Stimulated activated CD4-positive, alpha-beta T cell treated with anti-CD3 and anti-CD28 coated beads, Interleukin-2, amount 100 ng/mL, for 48 hours (primary cell): ENCODE results near the gene SLCO1A2.
"Not testable (repeated sequence)": the region's sequence is repeated elsewhere in the genome, so short reads cannot be mapped to it uniquely, and the experiment has no call there.

Experiments used
- DNase-seq, 2 donors: peaks; one replicate each; pipeline ENCODE4 v3.0.0-alpha.2; 2020

The SLCO1A2 gene, protein sequence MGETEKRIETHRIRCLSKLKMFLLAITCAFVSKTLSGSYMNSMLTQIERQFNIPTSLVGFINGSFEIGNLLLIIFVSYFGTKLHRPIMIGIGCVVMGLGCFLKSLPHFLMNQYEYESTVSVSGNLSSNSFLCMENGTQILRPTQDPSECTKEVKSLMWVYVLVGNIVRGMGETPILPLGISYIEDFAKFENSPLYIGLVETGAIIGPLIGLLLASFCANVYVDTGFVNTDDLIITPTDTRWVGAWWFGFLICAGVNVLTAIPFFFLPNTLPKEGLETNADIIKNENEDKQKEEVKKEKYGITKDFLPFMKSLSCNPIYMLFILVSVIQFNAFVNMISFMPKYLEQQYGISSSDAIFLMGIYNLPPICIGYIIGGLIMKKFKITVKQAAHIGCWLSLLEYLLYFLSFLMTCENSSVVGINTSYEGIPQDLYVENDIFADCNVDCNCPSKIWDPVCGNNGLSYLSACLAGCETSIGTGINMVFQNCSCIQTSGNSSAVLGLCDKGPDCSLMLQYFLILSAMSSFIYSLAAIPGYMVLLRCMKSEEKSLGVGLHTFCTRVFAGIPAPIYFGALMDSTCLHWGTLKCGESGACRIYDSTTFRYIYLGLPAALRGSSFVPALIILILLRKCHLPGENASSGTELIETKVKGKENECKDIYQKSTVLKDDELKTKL

DNA sequence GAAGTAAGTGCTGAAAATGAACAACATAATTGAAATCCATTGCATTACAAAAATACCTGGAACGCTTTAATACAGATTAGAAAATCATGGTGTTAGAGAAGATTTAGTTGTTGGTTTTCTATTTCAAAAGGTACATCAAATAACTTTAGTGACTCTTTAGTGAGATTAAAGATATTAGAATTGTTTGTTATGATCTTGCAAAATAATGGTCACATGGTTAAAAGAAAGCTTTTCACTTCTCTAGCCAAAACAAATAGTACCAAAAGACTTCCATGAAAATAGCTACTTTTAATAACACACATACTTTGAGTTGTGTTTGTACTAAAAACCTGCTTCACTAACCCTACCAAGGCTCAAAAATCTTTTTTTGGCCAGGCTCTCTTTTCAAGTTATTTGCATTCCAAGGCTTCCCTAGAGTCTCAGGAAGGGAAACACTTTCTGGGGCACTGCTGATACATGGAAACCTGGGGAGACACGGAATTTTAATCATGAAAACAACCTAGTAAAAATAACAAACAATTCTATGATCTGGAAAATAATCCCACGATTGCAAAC lies at the start of gene SLCO1A2:
TSS of gene SLCO1A2 (minus strand) at position 147 of the 555 bp plus-strand sequence. CDS start 270 bp downstream, outside the sequence.
- no peak for DNase-seq

DNA sequence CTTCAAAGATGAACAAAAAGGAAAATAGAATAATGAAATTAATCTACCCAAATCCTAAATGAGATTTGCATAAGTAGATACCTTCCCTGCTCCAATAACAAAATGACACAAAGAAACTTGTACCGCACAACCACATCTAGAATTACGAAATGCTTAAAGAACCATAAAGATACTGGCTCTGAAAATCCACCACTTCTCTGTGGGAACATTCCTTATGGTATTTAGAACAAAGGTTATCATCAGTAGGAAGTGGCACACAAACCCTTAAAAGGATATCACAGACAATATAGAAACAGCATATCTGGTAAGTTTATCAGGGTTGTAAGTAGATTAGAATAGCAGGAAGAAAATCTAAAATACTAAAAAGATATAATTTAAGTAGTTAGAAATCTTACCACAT lies 49.5 kb upstream of the SLCO1A2 start:
- DNase-seq, result no peak

DNA sequence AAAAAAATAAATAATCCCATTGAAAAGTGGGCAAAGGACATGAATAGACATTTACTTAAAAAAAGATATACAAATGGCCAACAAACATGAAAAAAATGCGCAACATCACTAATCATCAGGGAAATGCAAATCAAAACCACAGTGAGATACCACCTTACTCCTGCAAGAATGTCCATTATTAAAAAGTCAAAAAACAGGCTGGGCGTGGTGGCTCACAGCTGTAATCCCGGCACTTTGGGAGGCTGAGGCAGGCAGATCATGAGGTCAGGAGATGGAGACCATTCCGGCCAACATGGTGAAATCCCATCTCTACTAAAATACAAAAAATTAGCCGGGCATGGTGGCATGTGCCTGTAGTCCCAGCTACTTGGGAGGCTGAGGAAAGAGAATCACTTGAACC lies 46.6 kb upstream of the SLCO1A2 start:
- not testable (repeated sequence) for DNase-seq

DNA sequence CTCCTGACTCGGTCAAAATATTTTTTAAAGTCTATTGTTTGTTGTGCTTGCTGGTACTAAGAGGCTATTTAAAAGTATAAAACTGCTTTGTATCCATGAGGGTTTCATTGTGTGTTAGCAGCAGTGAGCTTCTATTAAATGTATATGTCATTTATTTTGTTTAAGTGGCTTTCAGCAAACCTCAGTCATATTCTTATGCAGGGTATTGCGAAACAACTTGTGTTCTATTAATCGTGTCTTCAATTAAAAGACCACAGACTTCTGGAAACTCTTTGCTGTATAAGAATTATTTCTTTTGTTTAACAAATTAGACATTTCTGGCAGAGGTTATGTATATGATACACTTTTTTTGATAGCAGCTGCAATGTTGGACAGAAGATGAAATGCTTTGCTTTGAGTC lies 44.5 kb upstream of the SLCO1A2 start:
- DNase-seq, result no peak

DNA sequence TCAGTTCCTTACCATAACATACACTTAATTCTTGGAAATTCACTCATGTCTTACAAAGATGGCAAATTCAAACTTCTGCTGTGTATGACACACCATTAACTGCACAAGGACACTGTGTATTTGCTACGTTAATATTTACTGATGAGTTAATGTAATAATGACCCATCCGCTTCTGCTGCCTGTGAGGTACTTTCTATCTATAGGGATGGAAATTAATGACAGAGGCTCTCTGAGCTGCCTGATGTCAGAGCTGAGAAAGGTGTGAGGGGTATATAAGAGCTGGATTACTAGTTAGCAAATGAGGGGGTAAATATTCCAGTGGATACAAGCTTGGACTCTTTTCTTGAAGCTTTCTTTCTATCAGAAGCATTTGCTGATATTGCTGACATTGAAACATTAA lies 37.9 kb upstream of the SLCO1A2 start, which contains the start of gene IAPP:
TSS of gene IAPP (plus strand) at position 301 of the 400 bp plus-strand sequence. CDS start 450 bp downstream, outside the sequence.
- DNase-seq, result no peak

DNA sequence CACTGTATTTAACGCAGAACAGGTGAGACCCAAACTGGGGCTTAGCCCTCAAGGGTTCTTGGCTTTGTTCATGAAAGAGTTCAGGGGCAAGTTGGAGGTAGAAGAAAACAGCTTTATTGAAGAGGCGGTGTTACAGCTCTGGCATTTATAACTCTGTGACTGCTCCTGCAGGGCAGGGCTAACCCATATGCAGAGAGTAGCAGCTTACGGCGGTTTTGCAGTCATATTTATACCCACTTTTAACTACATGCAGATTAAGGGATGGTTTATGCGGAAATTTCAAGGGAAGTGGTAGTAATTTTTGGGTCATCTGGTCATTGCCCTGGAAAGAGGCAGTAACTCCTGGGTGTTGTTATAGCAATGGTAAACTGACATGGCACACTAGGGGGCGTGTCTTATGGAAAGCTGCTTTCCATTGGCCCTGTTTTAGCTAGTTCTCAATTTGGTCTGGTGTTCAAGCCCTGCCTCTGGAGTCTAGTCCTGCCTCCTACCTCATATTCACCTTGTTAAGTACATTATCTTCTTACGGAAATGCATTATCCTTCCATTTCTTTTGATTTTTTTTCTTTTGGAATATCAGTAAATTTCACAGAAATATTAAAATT lies 36.2 kb upstream of the SLCO1A2 start:
- DNase-seq, result no peak

DNA sequence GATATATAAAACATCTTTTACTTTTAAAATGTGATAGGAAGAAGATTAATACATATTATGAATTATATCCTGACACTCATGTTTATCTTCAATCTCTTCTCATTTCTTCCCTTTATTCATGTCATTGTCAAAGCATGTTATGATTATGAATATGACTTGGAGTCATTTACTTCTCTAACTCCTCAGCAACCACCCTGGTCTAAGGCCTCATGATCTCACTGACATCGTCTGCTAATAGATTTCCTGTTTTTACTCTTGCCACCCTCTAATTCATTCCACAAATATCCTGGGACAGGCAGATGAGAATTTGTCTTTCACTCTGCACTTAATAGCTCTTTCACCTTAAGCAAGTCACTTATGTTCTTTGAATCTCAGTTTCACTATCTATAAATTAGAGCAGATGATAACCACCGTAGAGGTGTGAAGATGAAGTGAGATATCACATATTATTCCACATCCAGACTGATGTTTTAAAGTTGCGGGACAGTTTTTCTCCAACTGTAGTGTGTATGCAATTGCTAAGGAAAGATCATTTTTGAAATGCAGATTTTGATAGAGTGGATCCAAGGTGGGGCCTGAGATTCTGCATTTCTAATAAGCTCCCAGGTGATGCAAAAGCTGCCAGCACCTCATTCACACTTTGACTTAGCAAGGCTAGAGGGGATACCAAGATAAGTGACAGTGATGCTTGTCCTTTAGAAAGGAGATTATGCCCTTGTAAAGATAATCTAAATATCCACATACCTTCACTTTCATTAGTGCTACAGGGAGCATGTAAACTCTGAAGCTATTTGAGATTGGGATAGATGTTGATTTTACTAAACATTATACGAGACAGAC lies 34.6 kb upstream of the SLCO1A2 start:
- no peak for DNase-seq

DNA sequence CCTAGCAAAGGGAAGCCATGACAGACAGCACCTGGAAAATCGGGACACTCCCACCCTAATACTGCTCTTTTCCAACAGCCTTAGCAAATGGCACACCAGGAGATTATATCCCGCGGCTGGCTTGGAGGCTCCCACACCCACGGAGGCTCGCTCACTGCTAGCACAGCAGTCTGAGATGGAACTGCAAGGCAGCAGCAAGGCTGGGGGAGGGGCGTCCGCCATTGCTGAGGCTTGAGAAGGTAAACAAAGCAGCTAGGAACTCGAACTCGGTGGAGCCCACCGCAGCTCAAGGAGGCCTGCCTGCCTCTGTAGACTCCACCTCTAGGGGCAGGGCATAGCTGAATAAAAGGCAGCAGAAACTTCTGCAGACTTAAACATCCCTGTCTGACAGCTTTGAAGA lies 25.9 kb upstream of the SLCO1A2 start:
- DNase-seq, result not testable (repeated sequence)

DNA sequence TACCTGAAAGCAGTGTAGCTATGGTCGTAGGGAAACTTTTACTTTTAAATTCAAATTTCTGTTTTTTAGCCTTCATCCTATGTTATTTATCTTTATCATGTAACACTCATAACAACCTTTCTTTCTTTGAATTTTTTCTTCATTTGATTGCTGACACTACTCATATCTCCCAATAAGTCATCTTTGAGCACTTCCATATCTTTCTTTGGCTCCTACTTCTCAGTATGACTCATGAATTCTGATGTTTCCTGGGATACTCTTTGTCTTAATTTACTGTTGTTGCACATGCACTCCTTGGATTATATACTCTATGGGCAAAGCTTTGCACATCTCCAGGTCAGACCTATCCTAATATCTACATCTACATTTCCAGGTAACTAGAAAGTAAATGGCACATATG lies 19.9 kb upstream of the SLCO1A2 start:
- DNase-seq, result no peak

DNA sequence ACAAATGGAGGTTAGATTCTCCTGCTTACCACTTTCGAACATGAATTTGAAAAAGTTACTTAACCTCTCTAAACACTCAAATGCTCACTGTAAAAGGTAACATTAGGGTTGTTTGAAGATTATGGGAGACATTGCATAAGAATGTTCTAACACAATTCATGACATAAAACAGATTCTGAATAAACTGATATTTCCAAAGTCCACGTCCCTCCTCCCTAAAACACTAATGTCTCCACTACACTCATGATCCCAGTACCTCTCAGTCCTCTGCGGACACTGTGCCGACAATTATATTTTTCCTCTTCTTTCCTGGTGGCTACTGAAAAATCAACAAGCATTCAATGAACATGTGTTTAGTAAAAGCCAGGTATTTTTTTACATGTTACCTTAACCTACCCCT lies 19.2 kb upstream of the SLCO1A2 start:
- DNase-seq, result no peak

DNA sequence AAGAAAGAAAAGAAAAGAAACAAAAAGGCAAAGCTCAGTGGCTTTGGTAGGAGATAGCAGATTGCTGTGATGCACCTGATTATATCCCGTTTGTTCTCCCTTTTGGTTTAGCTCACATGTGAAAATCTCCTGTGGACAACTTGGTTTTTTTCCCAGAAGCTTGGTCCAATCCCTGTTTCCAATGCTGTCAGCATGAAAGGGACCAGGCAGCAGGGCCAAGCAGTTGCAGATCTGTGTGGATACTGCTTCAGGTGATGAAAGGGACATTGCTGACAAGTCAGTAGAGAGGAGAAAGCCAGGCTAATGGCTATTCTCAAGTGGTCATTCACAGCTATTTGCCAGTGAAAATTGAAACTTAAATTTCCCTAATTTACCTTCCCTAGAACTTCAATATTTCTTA lies 18.8 kb upstream of the SLCO1A2 start:
- DNase-seq, result no peak

DNA sequence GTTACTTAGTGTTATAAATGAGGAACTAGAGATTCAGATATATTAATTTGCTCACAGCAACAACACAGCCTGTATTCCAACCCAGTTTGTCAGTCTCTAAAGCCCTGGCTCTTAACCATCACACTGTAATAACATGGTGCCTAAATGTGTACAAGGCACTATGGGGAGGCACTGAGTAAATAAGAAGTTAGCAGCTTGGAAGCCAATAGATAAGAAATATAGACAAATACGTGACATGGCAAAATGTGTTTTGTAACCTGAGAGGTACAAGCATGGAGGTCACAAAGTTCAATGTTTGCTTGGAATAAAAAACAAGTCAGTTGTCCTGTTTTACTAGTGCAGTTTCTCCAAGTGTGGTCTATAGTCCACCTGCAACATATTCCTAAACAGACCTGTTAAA lies 16.3 kb upstream of the SLCO1A2 start:
- DNase-seq, result no peak

DNA sequence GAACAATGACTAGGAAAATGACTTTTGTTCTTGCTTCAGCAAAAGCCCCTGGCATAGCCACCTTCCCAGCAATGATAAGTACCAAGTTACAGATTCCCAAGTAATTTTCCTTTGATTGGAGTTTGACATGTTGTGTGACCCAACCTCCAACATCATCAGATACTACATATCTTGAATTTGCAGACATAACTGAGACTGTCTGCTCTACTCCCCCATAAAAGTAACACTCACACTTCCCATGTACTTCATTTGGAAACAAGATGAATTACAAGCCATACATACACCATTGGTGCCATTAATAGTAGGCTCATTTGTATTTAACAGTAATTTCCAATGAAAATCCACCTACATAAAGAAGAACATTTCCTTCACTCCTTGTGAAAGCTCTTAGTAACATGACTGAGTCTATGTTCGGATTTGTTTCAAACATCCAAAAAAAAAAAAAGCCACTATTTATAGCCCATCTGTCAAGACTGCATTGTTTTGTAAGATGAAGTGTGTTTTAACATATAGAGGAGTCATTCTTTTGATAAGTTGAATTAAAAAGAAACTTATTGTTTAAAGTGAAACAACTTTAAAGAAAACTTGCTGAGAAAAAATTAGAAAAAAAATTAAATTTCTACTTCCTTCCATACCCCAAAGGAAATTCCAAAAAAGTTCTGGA lies 12.0 kb upstream of the SLCO1A2 start:
- DNase-seq, result no peak

DNA sequence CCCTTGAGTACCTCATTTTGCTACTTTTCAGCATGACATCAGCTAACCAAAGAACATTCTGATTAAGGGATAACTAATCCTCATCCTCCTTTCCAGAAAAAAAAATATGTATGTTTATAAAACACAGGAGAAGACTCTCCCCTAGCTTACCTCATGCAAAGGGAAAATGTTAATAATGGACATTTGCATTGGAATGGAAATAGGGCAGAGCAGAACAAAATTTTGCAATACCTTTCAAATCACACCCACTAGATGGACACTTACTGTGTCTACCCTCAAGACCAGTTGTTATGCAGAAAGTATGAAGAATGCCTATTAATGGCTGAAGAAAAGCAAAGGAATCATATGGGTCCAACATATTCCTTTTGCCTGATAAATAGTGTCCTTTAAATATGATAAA lies 8.9 kb upstream of the SLCO1A2 start:
- DNase-seq, result no peak

DNA sequence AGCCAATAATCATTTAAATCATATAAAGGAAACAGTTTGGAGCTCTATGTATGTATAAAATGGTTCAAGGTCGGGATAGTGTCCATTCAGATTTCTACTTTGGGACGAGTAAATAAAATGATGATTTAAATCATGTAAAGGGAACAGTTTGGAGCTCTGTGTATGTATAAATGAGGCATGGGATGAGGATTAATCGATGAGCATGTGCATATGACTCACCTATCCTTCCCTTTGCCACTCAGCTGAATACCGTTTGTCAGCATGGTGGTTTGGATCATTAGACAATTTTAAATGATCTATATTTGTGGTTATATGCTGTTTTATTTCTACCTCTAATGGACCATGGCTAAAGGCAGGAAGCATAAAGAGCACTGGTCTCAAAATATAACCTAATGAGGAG lies 7.1 kb upstream of the SLCO1A2 start:
- DNase-seq, result no peak

DNA sequence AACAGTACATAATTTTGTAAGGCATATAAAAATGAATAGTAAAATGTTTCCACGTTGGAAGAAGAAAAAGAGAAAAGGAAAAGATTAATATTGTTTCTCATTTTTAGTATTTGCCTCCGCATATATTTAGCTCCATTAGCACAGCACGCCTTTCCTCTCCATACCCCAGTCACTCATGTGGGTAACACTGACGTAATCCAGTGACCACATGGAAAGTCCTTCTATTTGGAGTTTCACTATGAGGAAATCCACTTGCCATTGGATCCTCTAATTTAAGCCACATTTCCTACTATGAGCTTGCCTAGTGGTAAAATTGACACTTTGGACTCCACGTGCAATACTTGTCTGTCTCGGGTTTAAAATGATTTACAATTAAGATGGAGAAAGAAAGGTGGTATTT lies 5.7 kb upstream of the SLCO1A2 start:
- no peak for DNase-seq

DNA sequence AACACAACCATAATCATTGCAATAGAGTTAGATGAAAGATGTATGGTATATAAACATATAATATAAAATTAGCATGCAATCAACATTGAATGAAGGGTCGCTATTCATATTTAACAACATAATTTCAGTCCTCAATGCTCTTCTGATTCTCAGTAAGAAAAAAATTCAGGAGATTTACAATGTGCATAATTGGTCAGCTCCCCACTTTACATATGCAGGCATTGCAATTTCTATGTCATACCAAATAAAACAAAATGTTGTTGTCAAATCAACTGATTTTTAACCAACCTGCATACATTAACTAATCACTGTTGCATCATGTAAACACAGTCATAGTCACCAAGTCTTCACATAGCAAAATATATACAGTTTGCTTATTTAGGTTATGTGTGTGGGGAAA lies 5.2 kb upstream of the SLCO1A2 start:
- DNase-seq, result no peak

DNA sequence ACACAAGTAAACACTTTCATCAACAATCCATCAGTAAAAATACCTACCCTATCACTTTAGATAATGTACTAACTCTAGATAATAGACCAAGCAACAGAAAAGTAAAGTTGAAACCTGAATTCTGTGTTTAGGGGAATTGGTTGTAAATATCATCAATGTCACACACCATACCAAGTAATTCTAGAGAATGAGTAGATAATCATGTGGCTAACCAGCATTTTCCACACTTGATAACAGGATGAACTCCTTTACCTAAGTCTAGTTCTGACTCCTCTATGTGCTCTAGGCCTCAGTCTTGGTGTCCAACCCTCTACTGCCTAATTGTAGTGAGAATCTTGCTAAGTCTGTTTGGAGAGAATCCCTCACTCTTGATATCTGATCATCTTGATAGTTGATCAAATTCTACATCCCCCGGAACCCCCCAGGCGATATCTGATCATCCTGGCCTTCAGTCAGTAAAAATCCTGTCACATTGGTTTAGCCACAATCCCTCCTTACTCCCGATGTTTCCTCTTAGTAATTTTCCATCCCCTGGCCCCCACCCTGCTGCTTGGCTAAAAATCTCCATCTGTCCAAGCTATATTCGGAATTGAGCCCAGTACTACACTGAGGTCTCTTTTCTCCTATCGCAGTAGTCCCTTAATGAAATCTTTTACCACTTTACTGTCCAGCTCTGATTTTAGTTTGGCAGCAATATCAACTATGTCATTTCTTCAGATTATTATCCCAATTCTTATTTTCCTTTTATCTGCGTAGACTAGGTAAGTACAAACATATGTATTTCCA lies 3.4 kb upstream of the SLCO1A2 start:
- DNase-seq, result no peak

DNA sequence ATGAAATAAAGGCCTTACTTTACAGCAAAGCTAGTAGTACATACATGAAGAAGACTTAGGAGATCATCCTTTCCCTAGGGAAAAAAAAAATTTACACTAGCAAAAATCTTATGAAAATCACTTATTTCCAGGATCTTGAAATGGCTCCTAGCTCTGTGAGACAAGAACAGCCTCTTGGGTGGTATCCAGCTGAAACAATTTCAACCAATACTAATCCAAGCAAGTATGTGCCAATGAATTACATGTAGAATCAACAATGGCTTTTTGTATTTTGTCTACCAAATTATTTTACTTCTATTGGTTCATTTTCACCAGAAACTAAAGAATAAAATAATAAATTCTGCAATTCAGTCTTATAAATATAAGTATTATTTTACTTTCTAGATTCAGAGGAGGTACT lies 2.7 kb upstream of the SLCO1A2 start:
- DNase-seq, result no peak

DNA sequence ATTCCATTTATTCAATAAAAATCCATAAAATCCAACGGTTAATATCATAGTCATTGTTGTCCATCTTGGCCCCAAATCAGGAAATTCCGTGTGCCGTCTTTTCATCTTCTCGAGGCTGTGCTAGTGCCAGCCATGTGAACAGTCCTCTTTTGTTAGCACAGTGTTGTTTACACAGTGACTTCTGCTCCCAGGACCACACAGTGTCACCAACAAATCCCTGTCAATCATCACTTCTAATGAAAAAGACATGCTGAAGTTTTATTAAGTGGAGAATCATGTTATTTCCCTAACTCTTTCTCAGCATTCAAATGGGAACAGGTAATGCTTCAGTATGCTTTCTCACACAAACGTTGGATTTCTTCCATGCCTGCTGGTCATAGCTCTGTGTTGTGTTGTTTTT lies 1.9 kb upstream of the SLCO1A2 start:
- DNase-seq, result no peak

DNA sequence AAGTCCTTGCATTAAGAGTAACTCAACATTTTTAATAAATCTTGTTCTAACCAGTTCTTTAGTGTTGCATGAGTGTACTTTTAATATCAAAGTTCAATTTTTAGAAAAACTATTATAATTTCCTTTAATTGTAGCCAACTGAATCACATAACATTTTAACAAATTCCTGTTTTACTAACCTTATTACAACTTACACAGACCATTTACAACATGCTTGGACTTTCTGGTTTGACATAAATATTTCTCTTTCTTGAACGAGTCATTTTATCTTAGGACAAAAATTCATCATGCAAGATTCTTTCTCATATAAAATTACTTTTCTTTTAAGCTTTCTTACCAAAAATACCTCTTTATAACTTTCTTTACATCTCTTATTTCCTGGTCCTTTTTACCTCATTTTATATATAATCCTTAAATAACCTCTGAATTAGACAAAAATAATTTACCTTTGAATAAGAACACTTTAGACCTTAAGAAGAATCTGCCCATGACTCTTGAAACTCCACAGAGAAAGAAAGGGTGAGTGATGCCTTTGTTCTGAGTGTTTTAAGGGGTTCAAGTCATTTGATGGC lies 3.9 kb downstream of the SLCO1A2 start:
- no peak for DNase-seq
